ENCODE results near the gene LRRK1.

Gene LRRK1

GRCh38 chr15:101045236-101045646 lies 126.1 kb downstream of the LRRK1 start:
- no peak overlapping the region for H3K4me3 ChIP-seq (ENCODE audit: low read depth, low read length)
- ChIA-PET CTCF (interaction anchor here (1.0 to 1.3 kb wide), 3 partner anchors 29 to 43 kb away, joined by 4 to 5 read pairs (median 5); no protein-coding TSS in a partner anchor), POLR2A (no interaction called here)
- TF ChIP-seq CTCF (IDR thresholded peaks at IDR 0.05; ENCODE audit: insufficient read depth, low read length, missing control alignments): no peak
- no peak for DNase-seq (ENCODE audit: low read depth, low spot score)

DNA sequence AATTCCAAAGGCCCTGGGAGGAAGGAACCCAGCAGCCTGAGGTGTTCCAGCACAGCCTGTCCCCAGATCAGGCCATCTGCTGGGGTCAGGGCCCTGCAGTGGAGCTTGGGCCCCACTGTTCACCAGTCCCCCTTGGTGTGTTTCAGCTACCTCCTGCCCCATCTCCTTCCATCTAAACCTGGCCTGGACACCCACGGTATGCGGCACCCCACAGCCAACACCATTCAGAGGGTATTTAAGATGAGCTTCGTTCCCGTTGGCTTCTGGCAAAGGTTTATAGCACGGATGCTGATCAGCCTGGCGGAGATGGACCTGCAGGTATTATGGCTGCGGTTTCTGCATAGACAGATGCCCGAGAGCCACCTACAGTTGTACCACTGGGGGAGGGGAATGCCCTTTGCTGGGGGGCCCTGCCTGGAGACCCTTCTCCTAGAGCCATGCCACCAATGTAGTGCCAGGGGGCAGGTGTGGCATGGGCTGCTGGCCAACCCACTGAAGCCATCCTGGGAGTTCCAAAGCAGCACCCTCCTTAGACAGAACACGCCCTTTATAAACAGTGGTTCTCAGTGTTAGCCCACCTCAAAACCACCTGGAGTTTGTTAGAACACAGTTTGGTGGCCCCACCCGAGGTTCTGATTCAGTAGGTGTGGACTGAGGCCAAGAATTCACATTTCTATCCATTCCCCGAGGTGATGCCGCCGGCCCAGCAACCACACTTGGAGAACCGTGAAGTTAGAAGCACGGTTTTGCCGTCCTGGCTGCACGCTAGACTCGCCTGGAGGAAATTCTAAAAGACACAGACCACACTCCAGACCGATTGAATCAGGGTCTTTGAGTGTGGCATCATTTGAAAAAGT lies 126.9 kb downstream of the LRRK1 start:
- DNase-seq (ENCODE audit: low read depth, low spot score): no peak
- CTCF ChIA-PET: interaction anchor here (1.0 to 1.3 kb wide), 4 partner anchors 30 to 42 kb away, joined by 3 to 5 read pairs (median 4); no protein-coding TSS in a partner anchor
- POLR2A ChIA-PET: no interaction called here
- H3K4me3 ChIP-seq (ENCODE audit: low read depth, low read length): no peak overlapping the region
- TF ChIP-seq CTCF (IDR thresholded peaks at IDR 0.05; ENCODE audit: insufficient read depth, low read length, missing control alignments): no peak

GRCh38 chr15:101046826-101047225 lies 127.7 kb downstream of the LRRK1 start:
- POLR2A ChIA-PET: no interaction called here
- CTCF ChIA-PET: interaction anchor here (1.0 to 2.0 kb wide), 5 partner anchors 31 to 39 kb away, joined by 3 to 5 read pairs (median 3); no protein-coding TSS in a partner anchor
- no peak for DNase-seq (ENCODE audit: low read depth, low spot score)
- H3K4me3 ChIP-seq (ENCODE audit: low read depth, low read length): no peak overlapping the region
- no peak for TF ChIP-seq CTCF (IDR thresholded peaks at IDR 0.05; ENCODE audit: insufficient read depth, low read length, missing control alignments)

GRCh38 chr15:101047301-101047781 lies 128.2 kb downstream of the LRRK1 start:
- TF ChIP-seq CTCF (IDR thresholded peaks at IDR 0.05; ENCODE audit: insufficient read depth, low read length, missing control alignments): no peak
- H3K4me3 ChIP-seq (ENCODE audit: low read depth, low read length): no peak overlapping the region
- POLR2A ChIA-PET: interaction anchor here (1.1 kb wide), 1 partner anchor 204 kb away, joined by 4 read pairs; the partner anchor contains the start of gene CHSY1
- CTCF ChIA-PET: interaction anchor here (0.8 to 2.0 kb wide), 6 partner anchors 32 to 129 kb away, joined by 3 to 5 read pairs (median 3); no protein-coding TSS in a partner anchor
- no peak for DNase-seq (ENCODE audit: low read depth, low spot score)

GRCh38 chr15:101048176-101048575 lies 129.0 kb downstream of the LRRK1 start:
- TF ChIP-seq CTCF (IDR thresholded peaks at IDR 0.05; ENCODE audit: insufficient read depth, low read length, missing control alignments): no peak
- POLR2A ChIA-PET: interaction anchor here (1.1 kb wide), 1 partner anchor 204 kb away, joined by 4 read pairs; the partner anchor contains the start of gene CHSY1
- CTCF ChIA-PET: interaction anchor here (0.8 to 2.0 kb wide), 5 partner anchors 32 to 130 kb away, joined by 3 to 5 read pairs (median 4); no protein-coding TSS in a partner anchor
- DNase-seq (ENCODE audit: low read depth, low spot score): no peak
- no peak overlapping the region for H3K4me3 ChIP-seq (ENCODE audit: low read depth, low read length)

DNA sequence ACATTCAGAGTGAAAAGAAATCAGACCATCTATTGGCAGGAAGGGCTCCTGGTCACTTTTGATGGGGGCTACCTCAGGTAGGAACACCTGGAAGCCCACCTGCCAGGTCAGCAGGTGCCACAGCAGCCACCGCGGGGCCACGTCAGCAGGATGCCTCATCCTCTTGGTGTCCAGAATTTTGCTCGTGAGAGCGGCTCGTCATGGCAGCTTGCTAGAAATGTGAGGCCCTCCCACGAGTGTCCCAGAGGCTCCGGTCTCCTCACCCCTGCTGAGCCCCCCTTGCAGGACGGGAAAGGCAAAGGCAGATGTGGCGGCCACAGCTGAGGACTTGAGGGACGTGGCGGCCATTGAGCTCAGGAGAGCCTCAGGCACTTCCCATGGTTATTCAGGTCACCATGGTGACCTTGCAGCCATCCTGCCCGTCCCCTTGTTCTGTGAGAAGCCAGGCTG lies 129.4 kb downstream of the LRRK1 start:
- POLR2A ChIA-PET: no interaction called here
- TF ChIP-seq CTCF (IDR thresholded peaks at IDR 0.05; ENCODE audit: insufficient read depth, low read length, missing control alignments): no peak
- no peak for DNase-seq (ENCODE audit: low read depth, low spot score)
- CTCF ChIA-PET: interaction anchor here (1.1 to 2.0 kb wide), 3 partner anchors 33 to 42 kb away, joined by 3 to 5 read pairs (median 4); no protein-coding TSS in a partner anchor
- no peak overlapping the region for H3K4me3 ChIP-seq (ENCODE audit: low read depth, low read length)

All from AG04449 (cell line).